Gastroesophageal sphincter (tissue), 4 donors: ENCODE measurements around the gene ITGBL1. TPM values are rescaled to one million over a fixed set of nuclear protein-coding genes. Genes with fewer than 3 reads are reported as not detected.

ENCODE experiments used
- ATAC-seq: fragments of 150-250 bp; one replicate; pipeline ENCODE4 v1.9.1; 2016; ENCODE audit warnings: mild to moderate bottlenecking, moderate library complexity
- H3K27ac ChIP-seq, 4 donors: fragments of 200-600 bp; sonication (generic) in 3 of 4; 1 replicate in 3 of 4; 2 replicates in 1 of 4; pipeline ENCODE4 v1.5.1; 2016 to 2019
- H3K27me3 ChIP-seq: fragments of 200-600 bp; sonication (generic); one replicate; pipeline ENCODE4 v1.5.1; 2019
- H3K36me3 ChIP-seq, 2 donors: fragments of 200-600 bp; sonication (generic); one replicate each; pipeline ENCODE4 v1.5.1; 2019; ENCODE audit warnings: control low read depth in 1 of 2
- H3K4me1 ChIP-seq, 3 donors: fragments of 200-600 bp; sonication (generic); 1 replicate in 2 of 3; 2 replicates in 1 of 3; pipeline ENCODE4 v1.5.1; 2016 to 2019; ENCODE audit warnings: control low read depth in 2 of 3
- H3K4me3 ChIP-seq, 2 donors: fragments of 200-600 bp; sonication (generic); one replicate each; pipeline ENCODE4 v1.5.1; 2019; ENCODE audit warnings: mild to moderate bottlenecking in 1 of 2, moderate library complexity in 1 of 2
- H3K9me3 ChIP-seq, 3 donors: fragments of 200-600 bp; sonication (generic); one replicate each; pipeline ENCODE4 v1.5.1; 2017 to 2019; ENCODE audit warnings: control low read depth in 2 of 3
- EP300 ChIP-seq: sonication (generic); formaldehyde crosslinking; IDR thresholded peaks from one replicate; pipeline ENCODE4 v1.6.1; 2017; ENCODE audit warnings: antibody characterized with exemption, mild to moderate bottlenecking
- POLR2A ChIP-seq, 2 donors: fragments of 450-650 bp; IDR thresholded peaks; one replicate each; pipeline ENCODE4 v1.6.1; 2017; ENCODE audit warnings: antibody characterized with exemption in 2 of 2, mild to moderate bottlenecking in 2 of 2, moderate library complexity in 1 of 2
- POLR2AphosphoS5 ChIP-seq: sonication (generic); formaldehyde crosslinking; IDR thresholded peaks from one replicate; pipeline ENCODE4 v1.6.1; 2017; ENCODE audit warnings: antibody characterized with exemption
- WGBS, 2 donors: methylation state at CpG; one replicate each; pipeline ENCODE4 v1.1.5; 2018; ENCODE audit warnings: low coverage in 1 of 2; 5-methylcytosine and 5-hydroxymethylcytosine counted together
- total RNA-seq, 4 donors: library from RNA; depleted of rRNA; stranded (reverse); fragments of >200 nt; gene quantifications; one replicate each; pipeline ENCODE4 v1.1.0, GENCODE V29; 2016
- TF ChIP-seq, protein P1 (sequence below), 4 experiments: fragments of 200-600 bp in 2 of 4; fragments of 450-650 bp in 2 of 4; sonication (generic) in 1 of 4; IDR thresholded peaks; one replicate each; pipeline ENCODE4 v1.5.1; 2017 to 2019; ENCODE audit warnings: antibody characterized with exemption in 4 of 4, mild to moderate bottlenecking in 2 of 4, moderate library complexity in 2 of 4

The ITGBL1 gene
- total RNA-seq, 4 donors from 2014 or later = 8.6 to 28.0 (median 12.8) TPM

DNA sequence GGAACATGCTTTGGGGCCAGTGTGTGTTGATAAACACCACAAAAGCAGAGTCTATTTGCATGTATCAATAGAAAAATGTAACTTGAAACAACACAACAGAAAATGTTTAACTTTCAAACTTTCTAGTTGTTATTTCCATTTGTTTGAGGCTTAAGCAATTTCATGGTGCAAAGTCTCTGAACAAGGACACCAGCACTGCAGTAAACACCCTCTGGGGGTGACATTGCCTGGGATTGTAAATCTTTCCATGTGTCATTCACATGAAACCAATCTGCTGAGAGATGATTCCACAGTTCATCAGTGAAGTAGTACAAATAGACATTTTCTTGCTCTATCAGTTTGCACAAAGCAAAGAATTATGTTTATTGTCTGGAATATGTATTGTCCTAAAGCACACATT lies 124.5 kb downstream of the ITGBL1 start:
- Histone ChIP-seq H3K36me3 (no peaks in the 10 kb centered on the region), H3K27me3 (no peaks in the 10 kb centered on the region), H3K4me1 (no peaks in the 10 kb centered on the region), H3K4me3 (no peak overlapping the region), H3K9me3 (no peaks in the 10 kb centered on the region), H3K27ac (no peak overlapping the region)
- no peak for TF ChIP-seq POLR2AphosphoS5
- no peak for ATAC-seq

DNA sequence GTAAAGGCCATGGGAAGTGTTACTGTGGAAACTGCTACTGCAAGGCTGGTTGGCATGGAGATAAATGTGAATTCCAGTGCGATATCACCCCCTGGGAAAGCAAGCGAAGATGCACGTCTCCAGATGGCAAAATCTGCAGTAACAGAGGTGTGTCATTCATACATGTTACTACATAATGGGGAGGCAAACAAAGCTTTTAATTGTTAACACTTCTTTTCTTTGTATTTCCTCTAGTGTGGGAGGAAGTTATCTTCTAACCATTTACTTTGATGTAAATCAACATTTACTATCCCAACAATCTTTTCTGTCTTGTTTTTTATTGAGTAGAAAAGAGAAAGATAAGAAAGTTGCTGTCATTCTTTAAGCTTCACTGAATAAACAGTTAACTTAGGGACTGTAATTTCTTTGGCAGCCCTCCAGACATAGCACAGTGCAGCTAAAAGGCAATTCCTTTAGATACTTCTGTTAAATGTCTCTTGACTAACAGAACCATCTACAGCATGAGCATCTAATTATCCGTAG lies 126.9 kb downstream of the ITGBL1 start:
- Histone ChIP-seq H3K27ac (no peak overlapping the region), H3K36me3 (no peaks in the 10 kb centered on the region), H3K4me1 (no peaks in the 10 kb centered on the region), H3K9me3 (no peaks in the 10 kb centered on the region), H3K4me3 (no peak overlapping the region), H3K27me3 (no peaks in the 10 kb centered on the region)
- ATAC-seq = no peak
- TF ChIP-seq POLR2A (IDR thresholded peaks at IDR 0.05) = no peak
- TF ChIP-seq, protein P1, sequence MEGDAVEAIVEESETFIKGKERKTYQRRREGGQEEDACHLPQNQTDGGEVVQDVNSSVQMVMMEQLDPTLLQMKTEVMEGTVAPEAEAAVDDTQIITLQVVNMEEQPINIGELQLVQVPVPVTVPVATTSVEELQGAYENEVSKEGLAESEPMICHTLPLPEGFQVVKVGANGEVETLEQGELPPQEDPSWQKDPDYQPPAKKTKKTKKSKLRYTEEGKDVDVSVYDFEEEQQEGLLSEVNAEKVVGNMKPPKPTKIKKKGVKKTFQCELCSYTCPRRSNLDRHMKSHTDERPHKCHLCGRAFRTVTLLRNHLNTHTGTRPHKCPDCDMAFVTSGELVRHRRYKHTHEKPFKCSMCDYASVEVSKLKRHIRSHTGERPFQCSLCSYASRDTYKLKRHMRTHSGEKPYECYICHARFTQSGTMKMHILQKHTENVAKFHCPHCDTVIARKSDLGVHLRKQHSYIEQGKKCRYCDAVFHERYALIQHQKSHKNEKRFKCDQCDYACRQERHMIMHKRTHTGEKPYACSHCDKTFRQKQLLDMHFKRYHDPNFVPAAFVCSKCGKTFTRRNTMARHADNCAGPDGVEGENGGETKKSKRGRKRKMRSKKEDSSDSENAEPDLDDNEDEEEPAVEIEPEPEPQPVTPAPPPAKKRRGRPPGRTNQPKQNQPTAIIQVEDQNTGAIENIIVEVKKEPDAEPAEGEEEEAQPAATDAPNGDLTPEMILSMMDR (IDR thresholded peaks at IDR 0.05) = no peak
- TF ChIP-seq POLR2AphosphoS5 = no peak
- TF ChIP-seq EP300 = no peak
- WGBS, 2 donors = 8% methylated on average over 4 of the region's 4 CpGs

GRCh38 chr13:101584331-101584730 lies 131.9 kb downstream of the ITGBL1 start:
- no peak overlapping the region for H3K27ac ChIP-seq
- H3K27me3 ChIP-seq = no peaks in the 10 kb centered on the region
- no peak overlapping the region for H3K4me3 ChIP-seq
- ATAC-seq = no peak
- H3K4me1 ChIP-seq = no peaks in the 10 kb centered on the region
- H3K9me3 ChIP-seq = no peaks in the 10 kb centered on the region
- no peaks in the 10 kb centered on the region for H3K36me3 ChIP-seq
- TF ChIP-seq POLR2AphosphoS5 (no peak), EP300 (no peak), POLR2A (IDR thresholded peaks at IDR 0.05) (no peak)

DNA sequence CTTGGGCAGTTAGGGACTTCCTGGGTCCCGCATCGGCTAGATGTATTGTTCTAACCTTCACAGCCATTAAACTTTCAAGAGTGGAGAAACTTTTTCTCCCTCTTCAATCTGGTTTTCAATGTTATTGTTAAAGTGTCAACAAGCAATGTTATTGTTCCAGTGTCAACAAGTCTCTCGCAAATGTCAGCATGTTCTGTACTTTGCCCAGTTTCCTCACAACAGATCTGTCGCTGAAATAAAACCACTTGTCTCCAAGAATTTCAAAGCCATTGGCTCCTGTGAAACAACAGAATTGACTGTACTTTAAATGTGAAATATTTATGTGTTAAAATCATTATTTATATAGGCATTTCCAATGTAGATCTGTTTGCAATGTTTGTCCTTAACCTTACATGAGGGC lies 138.0 kb downstream of the ITGBL1 start:
- no peak for ATAC-seq
- WGBS, 2 donors = 63 to 86% methylated on average over 2 to 4 of the region's 4 CpGs
- no peak overlapping the region for H3K4me3 ChIP-seq
- H3K9me3 ChIP-seq = no peaks in the 10 kb centered on the region
- TF ChIP-seq EP300 = no peak
- no peak for TF ChIP-seq POLR2A (IDR thresholded peaks at IDR 0.05)
- TF ChIP-seq, protein P1 (IDR thresholded peaks at IDR 0.05) = no peak
- TF ChIP-seq POLR2AphosphoS5 = no peak
- no peak overlapping the region for H3K27ac ChIP-seq
- no peaks in the 10 kb centered on the region for H3K36me3 ChIP-seq
- no peaks in the 10 kb centered on the region for H3K27me3 ChIP-seq
- no peaks in the 10 kb centered on the region for H3K4me1 ChIP-seq

DNA sequence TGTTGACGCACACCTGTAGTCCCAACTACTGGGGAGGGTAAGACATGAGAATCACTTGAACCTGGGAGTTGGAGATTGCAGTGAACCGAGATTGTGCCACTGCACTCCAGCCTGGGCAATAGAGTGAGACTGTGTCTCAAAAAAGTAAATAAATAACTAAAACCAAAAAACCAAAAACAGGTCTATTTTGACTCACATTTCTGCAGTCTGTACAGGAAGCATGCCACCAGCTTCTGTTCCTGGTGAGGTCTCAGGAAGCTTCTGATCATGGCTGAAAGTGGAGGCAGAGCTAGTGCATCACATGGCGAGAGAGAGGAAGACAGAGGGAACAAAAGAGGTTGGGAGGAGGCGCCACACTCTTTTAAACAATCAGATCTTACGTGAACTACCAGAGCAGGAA lies 142.5 kb downstream of the ITGBL1 start:
- WGBS, 2 donors = 76 to 77% methylated on average over 4 to 5 of the region's 5 CpGs
- H3K27me3 ChIP-seq = no peaks in the 10 kb centered on the region

DNA sequence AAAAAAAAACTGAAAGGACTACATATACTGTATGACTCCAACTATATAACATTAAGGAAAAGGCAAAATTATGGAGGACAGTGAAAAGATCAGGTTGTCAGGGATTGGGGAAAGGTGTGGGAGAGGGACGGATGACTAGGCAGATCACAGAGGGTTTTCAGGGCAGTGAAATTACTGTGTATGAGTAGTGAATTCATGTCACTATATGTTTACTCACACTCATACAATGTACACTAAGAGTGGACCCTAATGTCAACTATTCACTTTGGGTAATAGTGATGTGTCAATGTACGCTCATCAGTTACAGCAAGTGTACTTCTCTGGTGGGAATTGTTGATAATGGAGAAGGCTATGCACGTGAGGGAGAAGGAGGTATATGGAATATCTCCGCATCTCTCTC lies 144.3 kb downstream of the ITGBL1 start:
- Histone ChIP-seq H3K4me3 (no peak overlapping the region), H3K27ac (no peak overlapping the region), H3K27me3 (no peaks in the 10 kb centered on the region), H3K9me3 (no peaks in the 10 kb centered on the region), H3K4me1 (no peaks in the 10 kb centered on the region), H3K36me3 (no peaks in the 10 kb centered on the region)
- TF ChIP-seq, protein P1 (IDR thresholded peaks at IDR 0.05) = no peak
- TF ChIP-seq POLR2AphosphoS5 = no peak
- ATAC-seq = no peak
- WGBS, 2 donors = 68 to 70% methylated on average over 4 of the region's 4 CpGs

More for the DNA sequence above, 142.5 kb downstream of the ITGBL1 start:
- Histone ChIP-seq H3K4me1 (no peaks in the 10 kb centered on the region), H3K4me3 (no peak overlapping the region), H3K9me3 (no peaks in the 10 kb centered on the region), H3K36me3 (no peaks in the 10 kb centered on the region), H3K27ac (no peak overlapping the region)
- TF ChIP-seq POLR2AphosphoS5 (no peak), EP300 (no peak), POLR2A (IDR thresholded peaks at IDR 0.05) (no peak)
- TF ChIP-seq, protein P1 (IDR thresholded peaks at IDR 0.05) = no peak
- no peak for ATAC-seq
